ENCODE measurements around the gene CDC42BPA.

The CDC42BPA gene

DNA sequence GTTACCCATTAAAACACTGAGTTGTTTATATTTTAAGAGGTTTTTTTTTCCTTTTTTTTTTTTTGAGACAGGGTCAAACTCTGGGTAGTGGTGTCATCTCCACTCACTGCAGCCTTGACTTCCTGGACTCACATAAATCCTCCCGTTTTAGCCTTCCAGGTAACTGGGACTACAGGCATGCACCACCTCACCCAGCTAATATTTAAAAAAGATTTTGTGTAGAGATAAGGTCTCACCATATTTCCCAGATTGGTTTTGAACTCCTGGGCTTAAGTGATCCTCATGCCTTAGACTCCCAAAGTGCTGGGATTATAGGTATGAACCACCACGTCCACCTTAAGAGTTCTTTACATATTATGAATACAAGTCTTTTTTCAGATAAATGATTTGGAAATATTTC is 231.7 kb downstream of the CDC42BPA start:
- ChIA-PET CTCF (interaction anchor here (0.7 kb wide), 1 partner anchor 1379 kb away, joined by 3 read pairs; no protein-coding TSS in a partner anchor), POLR2A (ENCODE audit: low non-redundant PET) (no interaction called here)
- TF ChIP-seq, protein P1, sequence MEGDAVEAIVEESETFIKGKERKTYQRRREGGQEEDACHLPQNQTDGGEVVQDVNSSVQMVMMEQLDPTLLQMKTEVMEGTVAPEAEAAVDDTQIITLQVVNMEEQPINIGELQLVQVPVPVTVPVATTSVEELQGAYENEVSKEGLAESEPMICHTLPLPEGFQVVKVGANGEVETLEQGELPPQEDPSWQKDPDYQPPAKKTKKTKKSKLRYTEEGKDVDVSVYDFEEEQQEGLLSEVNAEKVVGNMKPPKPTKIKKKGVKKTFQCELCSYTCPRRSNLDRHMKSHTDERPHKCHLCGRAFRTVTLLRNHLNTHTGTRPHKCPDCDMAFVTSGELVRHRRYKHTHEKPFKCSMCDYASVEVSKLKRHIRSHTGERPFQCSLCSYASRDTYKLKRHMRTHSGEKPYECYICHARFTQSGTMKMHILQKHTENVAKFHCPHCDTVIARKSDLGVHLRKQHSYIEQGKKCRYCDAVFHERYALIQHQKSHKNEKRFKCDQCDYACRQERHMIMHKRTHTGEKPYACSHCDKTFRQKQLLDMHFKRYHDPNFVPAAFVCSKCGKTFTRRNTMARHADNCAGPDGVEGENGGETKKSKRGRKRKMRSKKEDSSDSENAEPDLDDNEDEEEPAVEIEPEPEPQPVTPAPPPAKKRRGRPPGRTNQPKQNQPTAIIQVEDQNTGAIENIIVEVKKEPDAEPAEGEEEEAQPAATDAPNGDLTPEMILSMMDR (conservative IDR thresholded peaks at IDR 0.05; ENCODE audit: low read depth): no peak
- no peak for DNase-seq (ENCODE audit: low spot score)
- H3K27ac ChIP-seq: no peak overlapping the region

DNA sequence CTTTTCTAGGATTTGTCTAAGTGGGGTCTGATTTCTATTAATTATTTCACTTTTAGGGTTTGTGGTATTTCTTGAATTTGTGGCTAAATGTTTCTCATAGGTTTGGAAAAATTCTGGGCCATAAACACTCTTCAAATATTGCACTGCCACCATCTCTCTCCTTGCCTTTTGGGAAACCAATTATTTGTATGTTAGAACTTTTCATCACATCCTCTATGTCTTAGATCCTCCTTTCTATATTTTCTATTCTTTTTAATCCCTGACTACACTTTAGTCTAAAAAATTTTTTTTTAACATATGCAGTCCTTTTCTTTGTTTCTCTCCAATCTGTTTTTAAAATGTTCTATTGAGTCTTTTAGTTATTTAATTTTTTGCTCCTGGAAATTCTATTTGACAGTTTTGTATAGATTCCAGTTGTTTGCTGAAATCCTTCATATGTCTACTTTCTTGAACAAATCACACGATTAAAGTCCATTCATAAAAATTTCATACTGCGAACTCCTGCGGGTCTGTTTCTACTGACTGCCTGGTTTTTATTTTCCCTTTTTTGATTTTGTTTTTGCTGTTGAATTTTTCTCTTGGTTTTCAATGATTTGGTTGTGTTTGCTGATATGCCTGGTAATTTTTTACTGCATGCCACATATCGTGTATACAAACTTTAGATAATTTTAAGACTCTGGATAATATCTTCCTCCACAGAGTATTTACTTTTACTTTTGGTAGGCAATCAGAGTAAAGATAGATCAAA is 235.1 kb downstream of the CDC42BPA start:
- POLR2A ChIA-PET (ENCODE audit: low non-redundant PET): no interaction called here
- CTCF ChIA-PET: interaction anchor here (0.6 kb wide), 1 partner anchor 31 kb away, joined by 3 read pairs; no protein-coding TSS in a partner anchor
- TF ChIP-seq, protein P1 (conservative IDR thresholded peaks at IDR 0.05; ENCODE audit: low read depth): no peak
- DNase-seq (ENCODE audit: low spot score): no peak
- no peak overlapping the region for H3K27ac ChIP-seq

DNA sequence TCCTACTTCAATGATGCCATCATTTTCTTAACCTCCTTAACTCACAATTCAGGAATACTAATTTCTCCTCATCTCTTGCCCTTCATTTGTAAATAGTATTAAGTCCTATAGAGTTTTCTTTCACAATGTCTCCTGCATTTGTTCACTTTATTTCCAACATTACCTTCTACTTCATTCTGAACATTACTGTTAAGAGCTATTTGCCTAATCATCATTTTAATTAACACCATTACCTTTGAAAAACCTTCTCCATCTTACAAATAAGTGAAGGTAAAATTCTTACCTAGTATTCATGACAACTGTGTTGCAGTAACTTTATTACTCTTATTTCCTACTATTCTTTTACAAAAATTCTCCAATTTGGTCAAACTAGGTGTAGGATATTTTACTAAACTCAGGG is 240.5 kb downstream of the CDC42BPA start:
- TF ChIP-seq, protein P1 (conservative IDR thresholded peaks at IDR 0.05; ENCODE audit: low read depth): no peak
- no peak for DNase-seq (ENCODE audit: low spot score)
- CTCF ChIA-PET: interaction anchor here (0.6 kb wide), 1 partner anchor 380 kb away, joined by 3 read pairs; no protein-coding TSS in a partner anchor
- POLR2A ChIA-PET (ENCODE audit: low non-redundant PET): no interaction called here
- H3K27ac ChIP-seq: no peak overlapping the region

- TF ChIP-seq, protein P1 (conservative IDR thresholded peaks at IDR 0.05; ENCODE audit: low read depth): no peak
- POLR2A ChIA-PET (ENCODE audit: low non-redundant PET): no interaction called here
- CTCF ChIA-PET: interaction anchor here (0.6 to 1.4 kb wide), 3 partner anchors 14 to 547 kb away, joined by 3 read pairs; no protein-coding TSS in a partner anchor
- no peak overlapping the region for H3K27ac ChIP-seq
- no peak for DNase-seq (ENCODE audit: low spot score)
Observed at GRCh38 chr1:227073786-227074185, 244.5 kb downstream of the CDC42BPA start.

- DNase-seq (ENCODE audit: low spot score): no peak
- CTCF ChIA-PET: interaction anchor here (1.3 kb wide), 1 partner anchor 19 kb away, joined by 3 read pairs; no protein-coding TSS in a partner anchor
- TF ChIP-seq, protein P1 (conservative IDR thresholded peaks at IDR 0.05; ENCODE audit: low read depth): no peak
- H3K27ac ChIP-seq: no peak overlapping the region
- POLR2A ChIA-PET (ENCODE audit: low non-redundant PET): no interaction called here
Observed at GRCh38 chr1:227072991-227073390, 245.3 kb downstream of the CDC42BPA start.

- ChIA-PET CTCF (interaction anchor here (1.1 kb wide), 1 partner anchor 94 kb away, joined by 4 read pairs; no protein-coding TSS in a partner anchor), POLR2A (ENCODE audit: low non-redundant PET) (interaction anchor here (0.6 kb wide), 1 partner anchor 133 kb away, joined by 8 read pairs; no protein-coding TSS in a partner anchor)
- H3K27ac ChIP-seq: no peak overlapping the region
- no peak for DNase-seq (ENCODE audit: low spot score)
- TF ChIP-seq, protein P1 (conservative IDR thresholded peaks at IDR 0.05; ENCODE audit: low read depth): no peak
Observed at GRCh38 chr1:227071895-227072587, 246.3 kb downstream of the CDC42BPA start.
